RPMI8226 (cell line): ENCODE data around the gene TGOLN2.
"Not testable (repeated sequence)": the region's sequence is repeated elsewhere in the genome, so short reads cannot be mapped to it uniquely, and the experiment has no call there.

ENCODE experiments used
- DNase-seq: peaks from one replicate; pipeline ENCODE4 v3.0.0-alpha.2; 2015

Gene TGOLN2

DNA sequence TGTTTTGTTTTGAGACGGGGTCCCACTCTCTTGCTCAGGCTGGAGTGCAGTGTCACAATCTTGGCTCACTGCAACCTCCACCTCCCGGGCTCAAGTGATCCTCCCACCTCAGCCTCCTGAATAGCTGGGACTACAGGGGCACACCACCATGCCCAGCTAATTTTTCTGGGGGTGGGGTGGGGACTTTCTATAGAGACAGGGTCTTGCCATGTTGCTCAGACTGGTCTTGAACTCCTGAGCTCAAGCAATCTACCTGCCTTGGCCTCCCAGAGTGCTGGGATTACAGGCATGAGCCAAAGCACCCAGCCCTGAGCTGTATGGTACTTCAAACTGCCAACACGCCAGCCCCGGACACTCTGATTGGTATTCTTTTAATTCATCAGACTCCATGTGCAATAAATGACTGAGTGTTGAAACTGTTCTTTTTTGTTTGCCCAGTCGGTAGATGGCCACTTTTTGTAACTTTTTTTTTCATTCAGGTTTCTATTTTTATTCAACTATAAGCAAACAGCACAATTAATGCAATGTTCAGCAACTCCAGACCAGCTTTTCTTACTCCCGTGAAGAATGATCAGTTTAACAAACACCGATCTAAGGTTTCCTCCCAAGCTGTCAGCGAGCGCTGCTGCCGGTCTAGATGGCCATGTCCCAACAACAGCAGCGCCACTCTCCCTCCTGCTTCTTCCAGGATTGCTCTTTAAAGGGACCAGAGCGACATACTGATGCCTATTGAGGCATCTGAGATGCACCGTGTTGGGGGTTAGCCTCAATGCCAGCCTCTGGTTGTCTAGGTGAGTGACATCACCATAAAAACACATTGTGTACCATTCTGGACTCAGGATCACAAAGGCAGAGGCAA is 12.5 kb upstream of the TGOLN2 start:
- no peak for DNase-seq

DNA sequence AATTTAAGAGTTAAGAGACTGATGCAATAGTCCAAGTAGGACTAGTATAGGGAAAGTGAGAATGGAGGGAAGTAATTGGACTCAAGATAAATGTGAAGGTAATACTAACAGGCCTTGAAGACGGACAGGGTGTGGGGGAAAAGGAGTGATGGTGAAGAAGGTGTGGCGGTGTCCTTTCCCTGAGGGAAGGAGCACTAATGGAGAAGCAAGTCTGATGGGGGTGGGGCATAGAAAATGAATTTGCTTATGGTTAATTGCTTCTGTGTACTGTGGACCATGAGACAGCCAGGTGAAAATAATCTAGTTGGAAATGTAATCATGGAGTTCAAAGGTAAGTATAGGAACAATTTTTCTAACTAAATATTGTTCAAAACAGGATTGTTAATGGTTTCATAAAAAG is 7.1 kb upstream of the TGOLN2 start:
- no peak for DNase-seq

DNA sequence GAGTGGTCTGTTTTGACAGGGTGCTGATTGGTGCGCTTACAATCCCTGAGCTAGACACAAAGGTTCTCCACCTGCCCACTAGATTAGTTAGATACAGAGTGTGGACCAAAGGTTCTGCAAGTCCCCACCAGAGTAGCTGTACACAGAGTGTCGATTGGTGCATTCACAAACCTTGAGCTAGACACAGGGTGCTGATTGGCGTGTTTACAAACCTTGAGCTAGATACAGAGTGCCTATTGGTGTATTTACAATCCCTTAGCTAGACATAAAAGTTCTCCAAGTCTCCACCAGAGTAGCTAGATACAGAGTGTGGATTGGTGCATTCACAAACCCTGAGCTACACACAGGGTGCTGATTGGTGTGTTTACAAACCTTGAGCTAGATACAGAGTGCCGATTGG is 6.1 kb upstream of the TGOLN2 start:
- not testable (repeated sequence) for DNase-seq

DNA sequence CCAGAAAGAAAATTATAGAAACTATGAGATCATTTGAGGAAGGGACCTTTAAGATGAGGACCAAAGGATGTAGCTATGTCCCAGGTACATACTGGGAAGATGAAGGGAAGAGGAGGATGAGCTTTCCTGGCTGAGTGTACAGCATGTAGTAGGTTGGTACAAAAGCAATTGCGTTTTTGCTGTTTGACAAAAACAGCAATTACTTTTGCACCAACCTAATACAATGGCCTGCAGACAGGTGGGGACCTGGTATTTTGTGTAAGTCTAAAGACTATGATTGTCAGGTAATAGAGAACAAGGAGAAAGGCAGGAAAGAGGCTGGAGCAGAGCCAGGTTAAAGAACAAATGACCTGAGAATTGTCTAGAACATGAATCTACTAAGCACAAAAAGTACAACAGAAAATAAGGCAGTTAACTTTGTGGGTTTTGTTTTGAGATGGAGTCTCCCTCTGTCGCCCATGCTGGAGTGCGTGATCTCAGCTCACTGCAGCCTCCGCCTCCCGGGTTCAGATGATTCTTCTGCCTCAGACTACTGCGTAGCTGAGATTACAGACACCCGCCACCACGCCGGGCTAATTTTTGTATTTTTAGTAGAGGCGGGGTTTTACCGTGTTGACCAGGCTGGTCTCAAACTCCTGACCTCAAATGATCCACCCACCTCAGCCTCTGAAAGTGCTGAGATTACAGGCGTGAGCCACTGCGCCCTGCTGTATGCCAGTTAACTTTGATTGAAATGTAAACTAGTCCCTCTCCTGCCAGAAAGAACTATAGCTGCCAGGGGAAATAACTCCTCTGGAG is 3.2 kb upstream of the TGOLN2 start:
- peak; percentile 51 for DNase-seq

DNA sequence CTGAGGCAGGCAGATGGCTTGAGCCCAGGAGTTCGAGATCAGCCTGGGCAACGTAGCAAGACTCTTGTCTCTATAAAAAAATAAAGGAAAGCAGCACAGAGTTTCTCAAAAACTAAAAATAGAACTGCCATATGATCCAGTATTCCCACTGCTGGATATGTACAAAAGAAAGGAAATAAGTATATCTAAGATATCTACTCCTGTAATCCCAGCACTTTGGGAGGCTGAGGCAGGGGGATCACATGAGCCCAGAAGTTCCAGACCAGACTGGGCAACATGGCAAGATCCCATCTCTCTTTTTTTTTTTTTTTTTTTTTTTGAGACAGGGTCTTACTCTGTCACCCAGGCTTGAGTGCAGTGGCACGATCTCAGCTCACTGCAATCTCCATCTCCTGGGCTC is 1.9 kb upstream of the TGOLN2 start:
- DNase-seq, result not testable (repeated sequence)

DNA sequence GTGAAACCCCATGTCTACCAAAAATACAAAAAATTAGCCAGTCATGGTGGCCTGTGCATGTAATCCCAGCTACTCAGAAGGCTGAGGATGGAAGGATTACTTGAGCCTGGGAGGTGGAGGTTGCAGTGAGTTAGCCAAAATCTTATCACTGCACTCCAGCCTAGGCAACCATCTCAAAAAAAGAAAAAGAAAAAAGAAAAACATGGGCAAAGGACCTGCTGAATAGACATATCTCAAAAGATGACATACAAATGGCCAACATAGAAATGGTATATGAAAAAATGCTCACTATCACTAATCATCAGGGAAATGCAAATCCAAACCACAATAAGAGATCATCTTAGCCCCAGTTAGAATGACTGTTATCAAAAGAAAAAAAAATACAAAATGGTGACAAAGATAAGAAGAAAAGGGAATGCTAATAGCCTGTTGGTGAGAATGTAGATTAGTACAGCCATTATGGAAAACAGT is 1.4 kb upstream of the TGOLN2 start:
- no peak for DNase-seq

DNA sequence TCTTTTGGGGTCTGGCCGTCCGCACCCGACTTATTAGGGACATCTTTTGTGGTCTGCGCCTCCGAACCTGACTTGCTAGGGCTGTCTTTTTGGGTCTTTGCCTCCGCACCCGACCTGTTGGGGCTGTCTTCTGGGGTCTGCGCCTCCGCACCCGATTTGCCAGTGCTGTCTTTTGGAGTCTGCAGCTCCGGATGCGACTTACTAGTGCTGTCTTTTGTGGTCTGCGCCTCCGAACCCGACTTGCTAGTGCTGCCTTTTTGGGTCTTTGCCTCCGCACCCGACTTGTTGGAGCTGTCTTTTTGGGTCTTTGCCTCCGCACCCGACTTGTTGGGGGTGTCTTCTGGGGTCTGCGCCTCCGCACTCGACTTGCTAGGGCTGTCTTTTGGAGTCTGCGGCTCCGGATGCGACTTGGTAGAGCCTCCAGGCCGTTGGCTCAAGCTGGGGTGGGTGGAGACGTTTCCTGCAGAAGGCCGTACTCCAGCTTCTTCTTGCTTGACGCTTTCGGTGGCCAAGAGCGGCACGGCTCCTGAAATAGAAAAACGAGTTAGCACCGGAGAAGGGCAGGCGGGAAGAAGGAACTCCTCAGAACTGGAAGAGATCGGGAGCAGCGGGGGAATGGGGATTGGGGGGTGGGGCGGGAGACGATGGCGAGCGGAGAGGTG is 498 bp downstream of the TGOLN2 start:
- DNase-seq, result peak; percentile 53

DNA sequence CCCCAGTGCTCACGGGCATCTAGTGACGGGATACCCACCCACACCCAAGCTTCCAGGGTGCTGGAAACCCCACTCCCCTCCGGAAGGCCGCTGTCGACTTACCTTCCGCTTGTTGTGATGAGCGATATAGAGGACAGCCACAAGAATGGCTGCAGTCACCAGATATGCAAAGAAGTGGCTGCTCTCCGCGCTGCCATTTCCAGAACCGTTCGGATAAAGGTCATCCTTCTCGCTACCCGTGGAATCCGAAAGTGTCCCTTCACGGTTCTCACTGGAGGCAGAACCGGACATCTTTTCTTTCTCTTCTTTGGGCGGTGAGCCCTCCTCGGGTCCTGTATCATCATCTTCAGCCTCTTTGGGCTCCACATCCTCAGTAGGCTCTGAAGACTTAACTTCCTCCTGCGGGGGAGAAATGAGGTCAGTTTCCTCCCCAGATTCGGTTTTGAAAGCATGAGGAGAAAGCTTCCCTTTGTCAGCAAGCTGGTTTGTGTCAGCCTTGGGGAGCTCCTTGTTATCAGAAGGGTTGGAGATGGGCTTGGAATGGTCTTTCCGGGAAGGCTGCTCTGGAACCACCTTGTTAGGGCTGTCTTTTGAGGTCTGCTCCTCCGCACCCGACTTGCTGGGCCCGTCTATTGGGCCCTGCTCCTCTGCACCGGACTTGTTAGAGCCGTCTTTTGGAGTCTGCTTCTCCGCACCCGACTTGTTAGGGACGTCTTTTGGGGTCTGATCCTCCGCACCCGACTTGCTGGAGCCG is 1.2 kb downstream of the TGOLN2 start:
- peak; percentile 58 for DNase-seq

DNA sequence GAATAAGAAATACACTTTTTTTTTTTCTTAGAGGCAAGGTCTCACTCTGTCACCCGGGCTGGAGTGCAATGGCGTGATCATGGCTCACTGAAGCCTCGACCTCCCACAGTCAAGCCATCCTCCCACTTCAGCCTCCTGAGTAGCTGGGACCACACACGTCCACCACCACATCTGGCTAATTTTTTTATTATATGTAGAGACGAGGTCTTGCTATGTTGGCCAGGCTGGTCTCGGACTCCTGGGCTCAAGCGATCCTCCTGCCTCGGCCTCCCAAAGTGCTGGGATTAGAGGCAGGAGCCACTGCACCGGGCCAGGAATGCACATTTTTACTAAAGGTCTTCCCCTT is 2.4 kb downstream of the TGOLN2 start:
- no peak for DNase-seq

DNA sequence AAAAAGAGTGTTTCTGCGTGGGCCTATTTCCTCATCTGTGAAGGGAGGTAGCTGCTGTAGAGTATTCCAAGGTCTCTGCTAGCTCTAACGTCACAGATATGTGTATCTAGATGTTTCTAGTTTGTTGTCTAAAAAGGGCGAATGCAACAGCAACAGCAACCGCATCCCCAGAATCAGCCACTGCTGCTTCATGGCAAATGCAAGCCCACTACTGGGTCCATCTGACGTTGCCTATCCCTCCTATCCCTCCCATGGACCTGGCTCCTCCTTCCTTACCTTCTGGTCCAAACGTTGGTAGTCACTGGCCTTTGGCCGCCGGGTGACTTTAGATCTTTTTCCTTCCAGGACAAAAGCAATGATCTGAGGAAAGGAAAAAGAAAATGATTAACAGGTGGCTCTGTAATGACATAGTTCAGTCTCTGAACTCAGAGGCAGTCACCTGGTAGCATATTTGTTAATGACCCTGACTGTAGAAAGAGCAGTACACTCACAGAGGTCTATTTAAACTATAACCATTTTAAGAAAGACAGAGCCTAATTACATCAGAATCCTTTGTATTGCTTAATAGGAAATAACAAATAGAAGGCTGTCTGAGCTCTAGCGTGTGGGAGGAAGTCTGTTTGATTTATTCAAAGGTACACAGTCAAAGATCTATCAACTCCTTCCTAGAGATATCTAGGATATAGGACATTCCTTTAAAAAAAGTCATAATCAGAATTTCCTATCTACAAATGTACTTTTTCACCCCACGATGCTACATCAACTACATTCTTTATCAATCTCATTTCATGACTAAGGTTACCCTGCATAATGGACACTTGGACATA is 2.9 kb downstream of the TGOLN2 start:
- no peak for DNase-seq

DNA sequence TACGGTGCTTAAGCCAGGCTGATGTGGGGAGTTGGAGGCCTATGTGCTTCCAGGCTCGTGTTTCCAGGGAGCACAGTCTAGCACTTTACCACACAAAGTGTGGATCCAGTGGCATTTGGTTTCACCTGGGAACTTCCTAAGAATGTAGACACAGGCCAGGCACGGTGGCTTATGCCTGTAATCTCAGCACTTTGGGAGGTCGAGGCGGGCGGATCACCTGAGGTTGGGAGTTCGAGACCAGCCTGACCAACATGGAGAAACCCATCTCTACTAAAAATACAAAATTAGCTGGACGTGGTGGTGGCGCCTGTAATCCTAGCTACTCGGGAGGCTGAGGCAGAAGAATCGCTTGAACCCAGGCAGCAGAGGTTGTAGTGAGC is 3.8 kb downstream of the TGOLN2 start:
- DNase-seq, result not testable (repeated sequence)

DNA sequence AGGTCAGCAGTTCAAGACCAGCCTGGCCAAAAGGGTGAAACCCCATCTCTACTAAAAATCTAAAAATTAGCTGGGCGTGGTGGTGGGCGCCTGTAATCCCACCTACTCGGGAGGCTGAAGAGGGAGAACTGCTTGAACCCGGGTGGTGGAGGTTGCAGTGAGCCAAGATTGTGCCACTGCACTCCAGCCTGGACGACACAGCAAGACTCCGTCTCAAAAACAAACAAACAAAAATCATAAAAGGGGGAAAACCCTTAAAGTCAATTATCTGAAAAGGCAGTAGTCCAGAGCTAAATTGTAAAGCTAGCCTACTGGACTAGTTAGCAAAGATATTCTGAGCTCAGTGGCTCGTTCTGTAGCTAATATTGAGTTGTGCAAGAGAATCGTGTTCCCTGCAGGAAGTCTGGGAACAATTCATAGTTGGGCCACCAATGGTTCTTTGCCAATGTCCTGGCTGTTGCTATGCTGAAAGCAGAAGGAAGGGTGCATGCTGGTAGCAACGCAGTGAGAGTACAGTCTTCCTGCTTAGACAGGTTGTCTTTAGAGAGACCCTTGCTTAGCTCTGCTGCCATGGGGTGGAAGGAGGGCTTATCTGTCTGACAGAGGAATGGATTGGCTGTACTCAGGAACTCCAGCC is 4.3 kb downstream of the TGOLN2 start:
- no peak for DNase-seq

DNA sequence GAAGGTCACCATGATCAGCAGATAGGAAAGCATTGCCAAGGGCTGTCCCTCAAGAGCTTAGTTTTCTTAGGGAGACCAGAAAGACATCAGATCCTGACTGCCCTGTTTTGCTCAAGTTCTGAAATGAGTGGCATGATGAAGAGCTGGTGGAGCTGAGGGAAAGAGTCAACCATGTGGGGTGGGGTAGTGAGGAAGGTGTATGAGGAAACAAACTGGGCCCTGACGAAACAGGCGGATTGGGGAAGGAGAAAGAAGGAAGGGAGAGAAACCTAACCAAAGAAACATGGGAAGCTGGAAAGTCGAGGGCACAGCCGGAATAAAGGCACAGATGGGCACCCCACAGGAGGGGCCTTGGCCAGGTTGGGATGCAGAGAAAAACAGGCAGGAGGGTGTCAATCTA is 8.0 kb downstream of the TGOLN2 start:
- DNase-seq, result no peak

DNA sequence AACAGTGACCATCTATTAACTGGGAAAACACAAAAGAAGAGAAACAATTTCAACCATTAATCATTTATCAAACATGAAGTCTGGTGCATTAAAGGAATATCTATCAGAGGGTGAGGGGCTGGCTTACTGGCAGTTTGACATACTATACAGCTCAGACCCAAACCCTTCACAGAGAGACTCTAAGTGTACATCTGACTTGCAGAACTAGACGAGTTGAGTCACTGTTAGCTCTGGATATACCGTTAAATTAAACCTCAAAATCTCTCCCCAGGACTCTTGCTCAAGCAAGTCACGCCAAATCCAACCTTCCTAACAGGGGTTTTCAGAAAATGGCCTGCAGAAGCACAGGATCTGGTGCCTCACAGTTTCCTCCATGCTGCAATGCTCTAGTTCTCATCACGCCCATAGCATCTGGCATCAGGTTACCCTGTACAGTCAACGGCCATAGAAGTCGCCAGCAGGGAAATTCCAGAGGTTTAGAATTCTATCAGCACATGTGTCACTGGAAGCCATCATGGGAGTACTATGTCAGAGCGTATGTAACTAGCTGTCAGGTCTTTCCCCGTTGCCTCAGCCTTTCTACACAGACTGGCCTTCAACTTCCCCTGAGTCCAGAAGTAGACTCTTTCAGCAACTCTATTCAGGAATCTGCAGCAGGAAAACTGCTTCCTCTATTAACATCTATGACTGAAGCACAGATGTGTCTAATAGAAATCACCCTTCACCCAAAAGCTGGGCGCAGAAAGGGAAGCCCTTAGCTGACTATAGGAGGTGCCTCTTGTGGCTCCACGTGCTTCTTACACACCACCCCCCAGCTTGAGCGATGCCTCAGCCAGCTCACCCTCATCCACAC is 9.3 kb downstream of the TGOLN2 start:
- DNase-seq, result no peak

DNA sequence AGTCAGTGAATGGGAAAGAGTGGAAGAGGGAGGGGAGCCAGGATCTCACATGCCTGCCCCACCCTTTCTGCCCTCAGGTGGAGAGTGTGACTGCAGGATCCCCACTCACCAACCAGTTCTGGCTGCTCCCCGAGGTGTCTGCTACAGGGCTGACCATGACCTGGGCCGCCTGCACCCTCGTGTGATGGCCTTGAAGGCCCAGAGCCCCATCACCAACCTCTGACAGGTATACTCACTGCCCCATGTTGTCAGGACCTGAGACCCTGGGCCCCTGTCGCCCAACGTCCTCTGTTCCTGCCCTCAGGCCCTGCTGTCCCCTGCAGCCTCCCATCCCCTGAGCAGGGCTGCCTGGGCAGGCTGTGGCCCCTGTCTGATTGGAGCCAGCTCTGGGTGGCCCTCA is 11.9 kb downstream of the TGOLN2 start:
- not testable (repeated sequence) for DNase-seq

DNA sequence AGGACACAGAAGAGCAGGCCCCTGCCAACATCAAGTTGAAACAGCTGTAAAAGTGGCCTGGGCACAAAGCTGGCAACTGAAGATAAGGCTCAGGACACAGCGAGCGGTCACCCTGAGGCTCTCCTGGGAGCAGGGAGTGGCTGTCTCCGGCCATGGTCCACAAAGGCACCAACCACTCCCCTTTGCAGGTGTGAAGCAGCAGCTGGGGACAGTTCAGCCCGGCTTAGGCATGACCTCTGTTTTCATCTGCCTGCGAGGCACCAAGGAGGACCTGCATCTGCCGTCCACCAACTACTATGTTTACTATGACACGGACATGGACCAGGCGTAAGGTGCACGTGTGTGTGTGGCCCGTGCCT is 12.9 kb downstream of the TGOLN2 start:
- no peak for DNase-seq

DNA sequence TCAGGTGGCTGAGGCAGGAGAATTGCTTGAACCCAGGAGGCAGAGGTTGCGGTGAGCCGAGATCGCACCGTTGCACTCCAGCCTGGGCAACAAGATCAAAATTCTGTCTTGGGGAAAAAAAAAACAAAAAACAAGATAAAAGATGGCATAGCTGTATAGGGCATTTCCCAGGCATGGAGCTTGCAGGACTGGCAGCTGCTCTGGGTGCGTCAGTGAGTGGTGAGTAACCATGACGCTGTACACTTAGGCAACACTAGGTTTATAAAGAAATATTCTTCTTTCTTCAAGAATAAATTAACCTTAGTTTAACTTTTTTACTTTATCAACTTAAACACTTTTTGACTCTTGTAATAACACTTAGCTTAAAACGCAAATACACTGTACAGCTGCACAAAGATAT is 15.4 kb downstream of the TGOLN2 start:
- no peak for DNase-seq

DNA sequence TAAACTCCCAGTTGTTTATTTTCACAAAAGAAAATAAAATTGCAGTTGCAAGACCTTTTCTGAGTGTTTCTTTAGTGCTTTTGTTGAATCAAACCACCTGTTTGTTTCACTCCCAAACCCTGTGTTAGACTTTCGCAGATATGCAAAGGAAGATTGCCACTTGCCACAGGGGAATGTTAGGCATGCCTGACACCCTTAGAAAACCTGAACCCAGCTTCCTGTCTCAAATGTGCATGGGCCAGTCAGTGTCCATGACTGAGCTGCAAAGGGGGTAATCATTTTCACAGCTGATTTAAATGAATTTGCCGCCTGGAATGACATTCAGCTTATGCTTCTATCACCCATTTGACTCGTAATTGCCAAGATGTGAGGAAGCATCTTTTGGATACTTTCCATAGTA is 17.5 kb downstream of the TGOLN2 start:
- no peak for DNase-seq

DNA sequence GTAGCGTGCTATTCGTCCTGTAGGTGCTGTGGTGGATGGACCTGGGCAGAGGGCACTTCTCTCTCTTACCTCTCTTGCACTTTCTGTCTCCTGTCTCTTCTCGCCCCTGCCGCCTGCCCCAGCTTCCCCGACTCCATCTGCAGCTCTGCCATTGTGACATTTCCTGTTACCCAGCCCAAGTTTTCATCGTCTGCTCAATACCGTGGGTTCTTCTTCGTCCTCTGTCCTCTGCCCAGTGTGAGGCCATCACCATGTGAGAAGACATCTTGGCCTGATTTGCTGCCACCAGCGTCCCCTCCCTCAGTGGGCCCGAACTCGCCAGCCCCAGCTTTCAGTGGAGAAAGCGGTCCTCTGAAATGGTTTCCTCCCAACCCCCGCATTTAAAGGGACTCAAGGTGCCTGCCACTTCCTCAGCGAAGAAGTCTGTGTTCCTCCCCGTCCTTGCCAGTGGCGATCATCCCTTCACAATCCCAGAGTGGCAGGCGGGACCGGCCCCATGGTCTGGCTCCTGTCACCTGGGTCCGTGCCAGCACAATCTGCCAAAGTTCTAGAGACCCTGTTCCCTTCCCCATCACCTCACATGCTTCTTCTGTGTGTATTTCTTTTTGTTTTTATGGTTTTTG is 18.0 kb downstream of the TGOLN2 start:
- DNase-seq, result peak; percentile 15

DNA sequence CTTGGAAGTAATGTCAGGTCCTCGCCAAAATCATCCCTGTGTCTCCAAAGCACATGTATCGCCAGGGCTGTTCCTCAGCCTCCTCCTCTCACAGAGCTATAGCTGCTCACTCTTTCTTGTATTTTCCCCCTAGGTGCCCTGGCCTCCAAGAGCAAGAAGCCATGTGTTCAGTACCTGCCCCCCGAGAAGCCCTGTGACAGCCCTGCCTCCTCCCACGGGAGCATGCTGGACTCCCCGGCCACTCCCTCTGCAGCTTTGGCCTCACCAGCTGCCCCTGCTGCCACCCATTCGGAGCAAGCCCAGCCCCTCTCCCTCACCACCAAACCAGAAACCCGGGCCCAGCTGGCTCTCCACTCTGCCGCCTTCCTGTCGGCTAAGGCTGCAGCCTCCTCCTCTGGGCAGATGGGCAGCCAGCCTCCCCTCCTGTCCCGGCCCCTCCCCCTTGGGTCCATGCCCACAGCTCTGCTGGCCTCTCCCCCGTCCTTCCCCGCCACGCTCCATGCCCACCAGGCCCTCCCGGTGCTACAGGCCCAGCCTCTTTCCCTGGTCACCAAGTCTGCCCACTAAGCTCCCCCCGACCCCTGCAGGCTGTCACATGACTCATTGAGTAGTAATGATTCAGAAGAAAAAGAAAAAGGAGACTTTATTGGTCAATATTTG is 18.8 kb downstream of the TGOLN2 start:
- peak; percentile 61 for DNase-seq
